GM21529 (cell line): Measurements from ENCODE around the gene FBXW11.
"Not testable (repeated sequence)": the region's sequence is repeated elsewhere in the genome, so short reads cannot be mapped to it uniquely, and the experiment has no call there.

ENCODE experiments used
- ATAC-seq: cut with Tn5 transposase; IDR thresholded peaks from one replicate; pipeline ENCODE4 v1.9.1; 2021; ENCODE audit not compliant: unreplicated experiment

Gene FBXW11

DNA sequence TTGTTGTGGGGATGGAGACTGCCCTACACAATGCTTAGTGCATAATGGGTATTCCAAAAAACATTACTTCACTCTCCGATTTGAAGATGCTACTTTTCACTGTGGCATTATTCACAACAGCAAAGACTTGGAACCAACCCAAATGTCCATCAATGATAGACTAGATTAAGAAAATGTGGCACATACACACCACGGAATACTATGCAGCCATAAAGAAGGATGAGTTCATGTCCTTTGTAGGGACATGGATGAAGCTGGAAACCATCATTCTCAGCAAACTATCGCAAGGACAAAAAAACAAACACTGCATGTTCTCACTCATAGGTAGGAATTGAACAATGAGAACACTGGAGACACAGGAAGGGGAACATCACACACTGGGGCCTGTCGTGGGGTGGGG lies 90.7 kb downstream of the FBXW11 start:
- ATAC-seq: not testable (repeated sequence)

DNA sequence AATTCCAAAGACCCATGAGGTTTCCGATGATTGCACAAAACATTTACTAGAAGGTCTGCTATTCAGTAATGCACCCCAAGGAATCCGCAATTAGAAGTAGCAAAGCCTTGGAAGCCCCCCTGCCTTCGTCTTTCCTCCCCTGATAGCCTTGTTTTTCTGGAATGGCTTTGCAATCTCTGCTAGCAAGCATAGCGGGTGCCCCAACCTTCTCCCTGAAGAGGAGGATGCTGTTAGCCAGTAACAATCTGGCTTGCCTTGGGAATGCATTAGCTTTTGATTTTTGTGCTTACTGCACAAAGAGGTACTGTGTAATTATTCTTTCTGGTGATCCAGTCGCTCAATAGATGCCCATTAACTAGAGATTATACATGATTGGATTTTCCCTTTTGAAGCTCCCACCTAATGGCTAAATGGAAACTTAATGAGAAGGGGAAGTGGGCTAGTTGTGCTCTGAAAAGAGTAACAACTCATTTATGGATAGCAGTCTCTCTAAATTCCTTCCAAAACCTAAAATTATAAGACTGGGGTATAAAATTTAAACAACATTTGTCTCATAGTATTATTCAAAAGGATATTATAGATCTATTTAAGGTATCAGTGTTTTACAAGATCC lies 91.6 kb downstream of the FBXW11 start:
- no peak for ATAC-seq

DNA sequence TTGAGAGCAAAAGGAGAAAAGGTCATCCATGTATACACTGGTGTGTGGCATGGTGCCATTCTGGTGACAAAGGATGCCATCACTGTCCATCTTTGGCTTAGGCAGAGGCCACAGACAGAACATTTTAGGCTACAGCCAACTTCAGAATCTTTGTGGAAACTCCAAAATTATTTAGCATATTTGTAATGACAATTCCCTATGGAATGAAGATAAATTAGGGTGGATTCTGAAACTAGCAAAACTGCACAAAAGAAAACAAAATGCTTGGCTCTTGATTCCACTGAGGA lies 92.5 kb downstream of the FBXW11 start:
- ATAC-seq: no peak

DNA sequence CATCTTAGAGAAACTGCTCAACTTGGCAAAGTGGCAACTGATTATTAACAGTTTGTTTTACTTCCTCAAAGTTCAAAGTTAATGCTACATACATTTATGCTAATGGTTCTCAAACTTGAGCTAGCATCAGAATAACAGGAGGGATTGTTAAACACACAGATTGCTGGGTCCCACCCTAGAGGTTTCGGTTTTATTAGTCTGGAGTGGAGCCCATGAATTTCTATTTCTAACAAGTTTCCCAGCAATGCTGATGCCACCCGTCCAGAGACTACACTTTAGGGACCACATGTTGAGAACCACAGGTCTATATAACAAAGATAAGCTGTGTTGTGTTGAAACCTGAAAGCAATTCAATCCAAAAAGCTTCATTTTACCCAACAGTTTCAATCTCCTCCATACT lies 95.3 kb downstream of the FBXW11 start:
- ATAC-seq: no peak

DNA sequence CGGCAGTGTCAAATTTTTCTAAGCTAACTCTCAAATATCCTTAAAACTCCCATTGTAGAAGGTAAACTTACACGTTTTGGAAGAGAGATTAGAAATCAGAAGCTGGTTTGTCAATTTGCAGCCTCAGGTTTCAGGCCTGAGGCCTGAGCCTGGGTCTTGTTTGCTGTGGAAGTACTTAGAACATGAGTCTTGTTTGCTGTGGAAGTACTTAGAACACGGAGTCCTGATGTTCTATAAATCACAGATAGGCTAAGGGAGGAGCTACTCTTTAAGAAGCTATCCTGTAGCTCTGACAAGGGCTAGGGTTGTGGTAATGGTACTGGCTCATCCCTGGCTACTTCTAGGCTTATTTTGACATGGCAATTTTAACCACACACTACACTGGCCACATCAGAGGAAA lies 97.8 kb downstream of the FBXW11 start:
- ATAC-seq: no peak

- peak; percentile 61 for ATAC-seq
Observed at GRCh38 chr5:171907725-171908343, 98.6 kb downstream of the FBXW11 start.

DNA sequence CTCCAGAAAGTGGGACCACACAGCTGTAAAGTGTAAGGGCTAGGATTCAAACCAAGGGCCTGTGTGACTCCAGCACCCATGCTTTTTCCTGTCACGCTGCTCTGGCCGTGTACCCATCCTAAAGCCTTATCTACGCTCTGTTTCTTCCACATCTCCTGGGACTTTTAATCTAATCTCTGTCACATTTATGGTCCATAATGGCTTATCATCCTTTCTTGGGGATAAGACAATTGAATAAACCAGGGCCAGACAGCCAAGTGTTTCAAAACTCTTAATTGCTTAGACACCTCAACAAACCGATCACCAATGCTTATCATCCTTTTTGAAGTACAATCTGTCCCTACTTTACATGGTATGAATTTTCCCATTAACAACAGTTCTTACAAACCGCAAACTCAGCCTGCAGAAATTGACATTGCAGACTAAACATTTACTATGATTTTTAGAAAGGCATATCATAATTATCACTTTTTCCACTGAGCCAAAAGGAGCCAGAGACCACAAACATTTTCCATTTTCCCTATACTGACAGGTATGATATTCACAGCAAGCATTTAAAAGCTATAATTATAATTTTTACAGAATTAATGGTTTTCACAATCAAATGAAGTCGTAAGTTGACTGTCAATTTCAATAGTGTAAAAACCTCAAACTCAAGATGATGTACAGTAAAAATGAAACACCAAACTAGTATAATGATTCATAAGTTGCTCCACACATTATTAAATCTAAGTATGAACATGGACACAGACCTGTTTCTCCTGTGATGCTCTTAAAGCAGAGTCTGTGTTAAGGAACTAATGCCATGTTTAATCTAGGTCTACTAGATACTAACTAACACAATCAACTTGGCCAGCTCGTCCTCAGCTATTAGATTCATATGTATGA lies 99.5 kb downstream of the FBXW11 start:
- peak; percentile 43 for ATAC-seq

DNA sequence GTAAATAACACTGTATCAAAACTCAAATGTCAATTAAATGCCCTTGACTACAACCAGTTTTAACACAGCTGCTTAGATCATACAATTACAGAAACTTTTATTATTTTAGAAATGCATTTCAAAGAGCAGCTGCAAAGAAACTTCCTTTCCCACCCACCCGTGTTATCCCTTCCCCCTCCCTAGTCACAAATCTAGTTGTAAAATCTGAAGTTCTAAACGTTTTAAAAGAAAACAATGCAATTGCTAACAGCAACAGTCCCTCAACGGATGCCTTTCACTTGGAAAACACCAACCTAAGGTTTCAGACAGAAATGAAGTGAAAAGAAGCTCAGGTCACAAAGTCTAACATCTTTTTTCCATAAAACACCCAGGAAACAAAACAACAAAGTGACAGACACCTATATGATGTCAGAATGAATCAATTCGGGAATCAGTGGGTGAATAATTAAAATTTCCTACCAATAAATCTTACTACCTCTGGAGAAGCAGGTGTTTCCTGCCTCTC lies 100.3 kb downstream of the FBXW11 start:
- no peak for ATAC-seq

GRCh38 chr5:171904886-171905285 lies 101.6 kb downstream of the FBXW11 start:
- ATAC-seq: no peak

GRCh38 chr5:171901764-171902163 lies 104.7 kb downstream of the FBXW11 start:
- no peak for ATAC-seq

- ATAC-seq: no peak
Observed at GRCh38 chr5:171899792-171900191, 106.6 kb downstream of the FBXW11 start.

GRCh38 chr5:171898879-171899278 lies 107.6 kb downstream of the FBXW11 start:
- ATAC-seq: no peak

GRCh38 chr5:171898386-171898785 lies 108.1 kb downstream of the FBXW11 start:
- no peak for ATAC-seq

DNA sequence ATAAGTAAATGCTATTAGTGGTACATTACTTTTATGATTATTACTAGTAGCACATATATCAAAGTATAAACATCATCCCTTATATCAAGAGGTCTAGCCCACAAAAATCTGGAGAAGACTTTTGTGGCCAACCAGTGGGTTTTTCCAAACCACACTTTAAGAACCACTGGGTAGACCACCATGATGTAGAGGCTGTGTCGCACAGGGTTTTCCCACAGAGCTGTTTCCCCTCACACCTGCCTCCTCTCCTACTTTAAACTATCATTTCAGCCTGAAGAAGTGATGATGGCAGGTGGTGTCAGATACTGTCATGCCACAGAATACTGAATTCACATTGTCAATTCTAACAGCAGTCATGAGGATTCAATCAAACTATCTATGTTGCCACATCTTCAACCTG lies 109.2 kb downstream of the FBXW11 start:
- ATAC-seq: no peak

GRCh38 chr5:171895081-171895480 lies 111.4 kb downstream of the FBXW11 start:
- no peak for ATAC-seq

DNA sequence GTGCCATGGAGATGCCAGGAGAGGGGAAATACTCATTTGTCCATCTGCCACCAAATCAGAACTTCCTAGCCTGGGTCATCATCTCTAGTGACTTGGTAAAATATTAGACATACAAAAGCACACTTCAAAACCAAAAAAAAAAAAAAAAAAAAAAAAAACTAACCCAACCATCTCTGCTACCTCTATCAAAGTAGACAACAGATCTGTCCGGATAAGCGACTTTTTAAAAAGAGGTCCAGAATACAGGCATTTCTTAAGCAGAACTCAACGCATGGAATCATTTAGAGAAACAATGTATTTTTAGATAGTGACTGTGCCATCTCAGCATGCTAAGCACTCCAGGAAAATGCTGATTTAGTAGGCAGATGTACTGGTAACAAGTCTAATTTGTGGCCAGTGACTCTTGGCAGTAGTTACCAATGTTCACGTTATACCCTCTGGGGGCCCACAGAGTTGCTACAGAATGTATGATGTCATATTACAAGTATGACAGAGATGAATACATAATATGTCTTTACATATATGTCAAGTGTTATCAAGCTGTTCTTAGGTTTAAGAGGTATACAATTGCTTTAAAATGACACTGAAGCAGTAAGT lies 113.0 kb downstream of the FBXW11 start:
- ATAC-seq: no peak

GRCh38 chr5:171891595-171891994 lies 114.8 kb downstream of the FBXW11 start:
- ATAC-seq: no peak

- no peak for ATAC-seq
Observed at GRCh38 chr5:171891150-171891549, 115.3 kb downstream of the FBXW11 start.

DNA sequence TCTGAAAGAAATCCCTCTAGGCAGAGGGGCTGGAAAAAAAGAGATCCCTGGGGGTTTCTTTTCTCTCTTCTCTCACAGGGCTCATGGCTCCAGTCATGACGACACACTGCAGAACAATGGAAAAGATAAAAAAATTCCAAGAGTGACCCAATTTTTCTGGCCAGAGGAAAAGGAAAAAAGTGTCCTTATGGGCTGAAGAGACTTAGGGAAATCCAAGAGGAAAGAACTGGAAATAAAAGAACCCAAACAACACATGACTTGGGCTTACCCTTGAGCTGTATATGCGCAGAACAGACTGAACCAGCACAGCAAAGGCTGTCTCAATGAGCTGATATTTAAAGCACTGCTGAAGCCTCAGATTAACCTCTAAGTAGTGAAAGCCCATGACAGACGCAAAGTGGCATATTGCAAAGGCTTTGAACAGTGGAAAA lies 118.4 kb downstream of the FBXW11 start:
- no peak for ATAC-seq

DNA sequence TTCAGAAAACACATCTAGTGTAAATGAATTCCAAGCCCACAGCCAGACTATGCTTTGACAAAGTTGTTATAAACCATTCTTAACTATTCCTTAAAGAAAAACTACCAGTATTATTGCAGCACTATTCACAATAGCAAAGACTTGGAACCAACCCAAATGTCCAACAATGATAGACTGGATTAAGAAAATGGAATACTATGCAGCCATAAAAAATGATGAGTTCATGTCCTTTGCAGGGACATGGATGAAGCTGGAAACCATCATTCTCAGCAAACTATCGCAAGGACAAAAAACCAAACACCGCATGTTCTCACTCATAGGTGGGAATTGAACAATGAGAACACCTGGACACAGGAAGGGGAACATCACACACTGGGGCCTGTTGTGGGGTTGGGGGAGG lies 120.4 kb downstream of the FBXW11 start:
- not testable (repeated sequence) for ATAC-seq

DNA sequence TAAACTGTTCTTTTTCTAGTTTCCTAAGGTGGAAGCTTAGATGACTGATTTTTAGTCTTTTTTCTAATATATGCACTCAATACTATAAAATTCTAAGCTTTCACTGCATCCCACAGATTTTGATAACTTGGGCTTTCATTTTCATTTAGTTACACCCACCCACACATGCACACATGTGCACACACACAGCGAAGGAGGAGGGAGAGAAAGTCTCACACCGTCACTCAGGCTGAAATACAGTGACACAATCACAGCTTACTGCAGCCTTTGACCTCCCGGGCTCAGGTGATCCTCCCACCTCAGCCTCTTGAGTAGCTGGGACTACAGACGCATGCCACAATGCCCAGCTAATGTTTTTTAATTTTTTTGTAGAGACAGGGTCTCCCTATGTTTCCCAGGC lies 124.3 kb downstream of the FBXW11 start:
- no peak for ATAC-seq

DNA sequence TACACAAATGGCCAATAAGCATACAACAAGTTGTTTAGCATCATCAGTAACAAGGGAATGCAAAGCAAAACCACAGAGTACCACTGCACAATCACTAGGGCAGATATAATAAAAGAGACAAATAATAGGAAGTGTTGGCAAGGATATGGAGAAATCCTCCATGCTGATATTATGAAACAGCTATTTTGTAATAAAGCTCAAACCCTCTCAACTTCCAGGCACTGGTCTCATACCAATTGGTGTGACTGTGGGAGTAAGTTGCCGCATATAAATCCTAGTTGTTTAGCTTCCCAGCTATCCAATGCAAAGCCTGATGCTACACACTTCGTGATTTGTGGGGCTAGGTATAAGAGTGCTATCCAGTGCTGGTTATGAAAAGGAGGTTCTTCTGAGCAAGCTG lies 132.2 kb downstream of the FBXW11 start:
- ATAC-seq: no peak
